Heart left ventricle (tissue), 16 donors: ENCODE results near the gene FGF19. TPM values are rescaled to one million over a fixed set of nuclear protein-coding genes. Genes with fewer than 3 reads are reported as not detected.

Experiments used
- ATAC-seq, 4 donors: fragments of 200-7000 bp; cut with Tn5 transposase; one replicate each; pipeline ENCODE4 v1.9.1; 2020 to 2022; ENCODE audit warnings: moderate library complexity in 4 of 4, mild to moderate bottlenecking in 3 of 4, moderate number of reproducible peaks in 1 of 4
- DNase-seq, 5 donors: peaks; one replicate each; pipeline ENCODE4 v3.0.0-alpha.2; 2020
- H3K27ac ChIP-seq, 12 donors: fragments of 200-600 bp; sonication (generic) in 4 of 12; one replicate each; pipeline versions ENCODE4 v1.5.0 to v1.8.0; 2016 to 2022; ENCODE audit warnings: mild to moderate bottlenecking in 2 of 12
- H3K27me3 ChIP-seq, 9 donors: fragments of 200-600 bp; sonication (generic) in 2 of 9; one replicate each; pipeline versions ENCODE4 v1.5.1 to v1.8.0; 2016 to 2022; ENCODE audit warnings: mild to moderate bottlenecking in 3 of 9
- H3K36me3 ChIP-seq, 9 donors: fragments of 200-600 bp; sonication (generic) in 2 of 9; one replicate each; pipeline versions ENCODE4 v1.5.0 to v1.8.0; 2018 to 2022; ENCODE audit warnings: mild to moderate bottlenecking in 2 of 9
- H3K4me1 ChIP-seq, 12 donors: fragments of 200-600 bp; sonication (generic) in 4 of 12; one replicate each; pipeline versions ENCODE4 v1.5.0 to v1.8.0; 2016 to 2022; ENCODE audit warnings: mild to moderate bottlenecking in 3 of 12
- H3K4me3 ChIP-seq, 12 donors: fragments of 200-600 bp; sonication (generic) in 4 of 12; one replicate each; pipeline versions ENCODE4 v1.5.0 to v1.8.0; 2017 to 2022; ENCODE audit warnings: mild to moderate bottlenecking in 9 of 12, moderate library complexity in 4 of 12
- H3K9me3 ChIP-seq, 12 donors: fragments of 200-600 bp; sonication (generic) in 4 of 12; one replicate each; pipeline versions ENCODE4 v1.5.0 to v1.8.0; 2016 to 2022; ENCODE audit warnings: mild to moderate bottlenecking in 1 of 12
- POLR2A ChIP-seq, 2 donors: fragments of 450-650 bp; IDR thresholded peaks; one replicate each; pipeline ENCODE4 v1.6.1; 2017; ENCODE audit warnings: antibody characterized with exemption in 2 of 2, mild to moderate bottlenecking in 2 of 2, moderate library complexity in 2 of 2
- WGBS, 4 donors: extraction: QIAGEN DNeasy Blood & Tissue Kit in 2 of 4; methylation state at CpG; one replicate each; pipeline versions ENCODE4 v1.1.5 to v1.1.7; 2013 to 2018; 5-methylcytosine and 5-hydroxymethylcytosine counted together
- intact Hi-C, 10 donors: fragments of 100-400 bp; cut with DNase I; formaldehyde crosslinking; loops; one replicate each; pipeline versions ENCODE4 v1.11.1 to v1.14.2; 2022
- polyA plus RNA-seq, 2 donors: library from polyadenylated mRNA; stranded (reverse); fragments of 200-250 nt; gene quantifications; one replicate each; pipeline ENCODE4 v1.2.3, GENCODE V29; 2013
- total RNA-seq, 9 donors: library from RNA; depleted of rRNA in 2 of 9; stranded (reverse); fragments of >200 nt in 2 of 9; fragmentation: NEBNext Ultra II Directional in 3 of 9; extraction: Animal tissue kit (Norgen Biotek cat#: 25700) in 3 of 9; gene quantifications; one replicate each; pipeline versions ENCODE4 v1.1.0 to v1.2.4, GENCODE V29; 2016 to 2023
- TF ChIP-seq, protein P1 (sequence below), 12 donors: fragments of 200-600 bp; sonication (generic) in 4 of 12; IDR thresholded peaks; one replicate each; pipeline versions ENCODE4 v1.5.0 to v1.8.0; 2018 to 2022; ENCODE audit warnings: antibody characterized with exemption in 12 of 12, mild to moderate bottlenecking in 5 of 12
- donor health status: ischemic (EF 13 %, LVEDD 7.1; RV severe dilation, severe dysfunction).
- donor health status: healthy with polysubstance abuse.
- donor health status: DM: no; HTN: yes; CAD: no.
- donor health status: DM: no; HTN: no; CAD: no.
- donor health status: ischemic (EF 25% LVEDD 6.9; RV normal size, moderate dysfunction).
- donor health status: ischemic (EF 25% LVEDD 5.7; RV mildly dilated, moderate dysfunction).
- donor health status: healthy.
- donor health status: DM: yes; HTN: yes; CAD: no.
- donor health status: ischemic (EF 35%, LVEDD 5.7; RV mildly dilated, moderate dysfunction).
- donor health status: nonischemic (EF 11% LVEDD 7.7; RV severe dilation, severe dysfunction).
- donor health status: DM: yes; HTN: yes; CAD: no.
- donor health status: PGD.
- donor health status: ischemic (EF 29% LVEDD 5.4; RV normal size, mild dysfunction).
- donor health status: nonischemic (EF 23%, LVEDD 6.1; RV moderate dilation, normal function).

The FGF19 gene
- total and polyA plus RNA-seq, 11 donors = not detected

DNA sequence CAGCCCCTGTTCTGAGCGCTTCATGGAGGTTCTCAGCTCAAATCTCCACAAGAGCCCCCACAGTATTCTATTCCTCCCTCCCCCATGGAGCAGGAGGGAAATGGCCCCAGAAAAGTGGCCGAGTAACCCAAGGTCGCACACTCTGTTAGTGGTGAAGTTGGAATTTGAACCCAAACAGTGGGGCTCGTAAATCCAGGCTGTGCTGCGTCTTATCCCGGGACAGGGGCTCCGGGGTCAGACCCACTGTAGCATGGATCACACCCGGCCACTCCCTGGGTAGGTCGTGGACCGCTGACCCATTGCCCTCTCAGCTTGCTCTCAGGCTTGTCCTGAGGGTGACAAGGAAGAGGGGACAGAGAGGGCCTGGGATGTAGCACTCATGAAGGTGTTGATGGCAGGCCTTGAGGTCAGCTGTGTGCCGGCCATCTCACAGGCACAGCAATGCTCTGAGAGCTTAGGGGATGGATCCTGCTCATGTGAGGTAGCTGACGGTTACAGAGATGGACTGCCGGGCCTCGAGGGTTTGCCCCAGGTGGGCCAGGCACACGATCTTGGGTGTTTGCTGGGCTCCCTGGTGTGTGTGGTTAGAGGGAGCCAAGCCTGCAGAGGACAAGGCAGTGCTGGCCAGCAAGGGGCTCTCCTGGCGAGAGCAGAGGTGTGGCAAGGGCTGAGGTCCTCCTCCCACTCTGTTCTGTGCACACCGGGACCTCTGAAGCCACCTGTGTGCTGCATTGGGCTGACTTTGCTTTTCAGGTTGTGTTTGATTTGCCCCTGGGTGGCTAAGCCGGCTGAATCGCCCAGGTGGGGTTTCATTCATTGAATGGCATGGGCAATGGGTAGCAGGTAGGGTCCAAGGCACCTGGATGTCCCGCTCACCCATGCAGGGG, 2.3 kb upstream of the FGF19 start:
- Histone ChIP-seq H3K4me1 (peaks cover 0 to 30% (median 11%) of the 10 kb centered on the region in 12 donors), H3K27ac (no peak overlapping the region), H3K4me3 (no peak overlapping the region), H3K27me3 (peaks cover 38 to 81% (median 52%) of the 10 kb centered on the region in 9 donors), H3K36me3 (no peaks in the 10 kb centered on the region), H3K9me3 (no peaks in the 10 kb centered on the region)
- DNase-seq = no peak
- 55 to 67% (median 63%) methylated on average over 14 to 20 of the region's 20 CpGs for WGBS, 4 donors
- peak in 1 of 4 donors; percentile 17 for ATAC-seq
- intact Hi-C loops = loop anchor here in 5 of 10 donors (2.0 to 5.0 kb wide), 4 partner anchors 181 to 486 kb away; no protein-coding TSS in a partner anchor
- TF ChIP-seq POLR2A (IDR thresholded peaks at IDR 0.05) = no peak
- TF ChIP-seq, protein P1, sequence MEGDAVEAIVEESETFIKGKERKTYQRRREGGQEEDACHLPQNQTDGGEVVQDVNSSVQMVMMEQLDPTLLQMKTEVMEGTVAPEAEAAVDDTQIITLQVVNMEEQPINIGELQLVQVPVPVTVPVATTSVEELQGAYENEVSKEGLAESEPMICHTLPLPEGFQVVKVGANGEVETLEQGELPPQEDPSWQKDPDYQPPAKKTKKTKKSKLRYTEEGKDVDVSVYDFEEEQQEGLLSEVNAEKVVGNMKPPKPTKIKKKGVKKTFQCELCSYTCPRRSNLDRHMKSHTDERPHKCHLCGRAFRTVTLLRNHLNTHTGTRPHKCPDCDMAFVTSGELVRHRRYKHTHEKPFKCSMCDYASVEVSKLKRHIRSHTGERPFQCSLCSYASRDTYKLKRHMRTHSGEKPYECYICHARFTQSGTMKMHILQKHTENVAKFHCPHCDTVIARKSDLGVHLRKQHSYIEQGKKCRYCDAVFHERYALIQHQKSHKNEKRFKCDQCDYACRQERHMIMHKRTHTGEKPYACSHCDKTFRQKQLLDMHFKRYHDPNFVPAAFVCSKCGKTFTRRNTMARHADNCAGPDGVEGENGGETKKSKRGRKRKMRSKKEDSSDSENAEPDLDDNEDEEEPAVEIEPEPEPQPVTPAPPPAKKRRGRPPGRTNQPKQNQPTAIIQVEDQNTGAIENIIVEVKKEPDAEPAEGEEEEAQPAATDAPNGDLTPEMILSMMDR (IDR thresholded peaks at IDR 0.05) = no peak

DNA sequence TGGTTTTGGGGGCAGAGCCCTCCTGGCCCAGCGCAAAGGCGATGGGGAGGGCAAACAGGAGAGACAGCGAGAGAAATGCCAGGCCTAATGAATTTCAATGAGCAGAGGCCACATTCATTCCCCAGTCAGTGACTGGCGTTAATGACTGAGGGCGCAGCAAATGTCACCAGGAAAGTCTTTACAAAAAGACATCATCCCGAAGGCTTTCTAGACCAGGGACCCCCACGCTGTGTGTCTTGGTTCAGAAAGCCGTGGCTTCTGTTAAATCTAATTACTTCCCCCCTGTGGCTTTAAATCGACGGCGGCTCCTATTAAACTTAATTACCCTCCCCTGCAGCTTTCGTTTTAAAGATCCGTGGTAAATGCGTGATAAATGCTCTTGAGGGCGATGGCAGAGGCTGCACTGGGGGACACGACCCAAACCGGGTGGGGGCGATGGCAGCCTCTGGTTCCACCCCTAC, 1.6 kb upstream of the FGF19 start:
- peaks cover 38 to 82% (median 59%) of the 10 kb centered on the region in 9 donors for H3K27me3 ChIP-seq
- ATAC-seq (no peak), DNase-seq (no peak)
- no peak overlapping the region for H3K4me3 ChIP-seq
- no peaks in the 10 kb centered on the region for H3K9me3 ChIP-seq
- no peak overlapping the region for H3K27ac ChIP-seq
- TF ChIP-seq, protein P1 (IDR thresholded peaks at IDR 0.05) = no peak
- no peak for TF ChIP-seq POLR2A (IDR thresholded peaks at IDR 0.05)
- no peaks in the 10 kb centered on the region for H3K36me3 ChIP-seq
- peaks cover 0 to 36% (median 13%) of the 10 kb centered on the region in 12 donors for H3K4me1 ChIP-seq
- WGBS, 4 donors = 20 to 35% (median 29%) methylated on average over 18 of the region's 18 CpGs
- intact Hi-C loops = loop anchor here in 5 of 10 donors (2.0 to 5.0 kb wide), 4 partner anchors 182 to 487 kb away; no protein-coding TSS in a partner anchor

DNA sequence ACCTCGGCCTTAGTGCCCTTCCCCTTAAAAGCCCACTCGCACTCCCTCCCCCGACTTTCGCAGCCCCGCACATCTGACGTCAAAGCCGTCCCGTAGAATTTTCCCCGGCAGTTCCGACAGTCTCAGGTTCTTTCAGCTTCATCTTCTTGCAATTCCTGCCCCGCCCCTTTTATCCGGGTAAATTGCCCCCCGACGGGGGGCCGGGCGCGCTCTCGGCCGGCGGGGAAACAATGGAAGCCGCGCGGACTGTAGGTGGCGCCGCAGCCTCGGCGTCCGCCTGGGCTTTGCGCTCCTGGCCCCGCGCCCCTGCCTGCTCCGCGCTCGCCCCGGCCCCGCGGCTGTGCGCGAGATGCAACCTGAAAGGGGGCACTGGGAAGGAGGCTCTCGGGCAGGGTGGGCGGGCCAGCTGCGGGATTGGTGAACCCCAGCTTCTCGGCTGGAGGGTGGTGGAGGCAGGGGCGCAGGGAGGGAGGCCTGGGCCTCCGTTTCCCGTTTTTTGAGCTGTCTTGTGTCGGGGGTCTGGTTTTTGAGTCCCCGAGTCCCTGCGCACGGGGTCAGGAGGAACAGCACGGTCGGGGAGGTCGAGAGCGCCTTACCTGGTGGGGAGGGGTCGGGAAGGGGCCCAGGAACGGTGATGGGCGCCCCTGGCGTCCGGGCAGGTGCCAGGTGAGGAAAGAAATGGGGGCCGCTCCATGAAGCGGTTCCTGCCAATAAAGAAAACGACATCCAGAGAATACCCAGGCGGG, 859 bp upstream of the FGF19 start:
- Histone ChIP-seq H3K4me1 (peaks cover 0 to 40% (median 13%) of the 10 kb centered on the region in 12 donors), H3K27me3 (peaks cover 38 to 83% (median 59%) of the 10 kb centered on the region in 9 donors), H3K9me3 (no peaks in the 10 kb centered on the region), H3K36me3 (no peaks in the 10 kb centered on the region), H3K27ac (no peak overlapping the region), H3K4me3 (peak overlapping the region in 8 of 12 donors; percentile 6 to 32 (median 18))
- DNase-seq (no peak), ATAC-seq (peak in 1 of 4 donors; percentile 70)
- TF ChIP-seq POLR2A (IDR thresholded peaks at IDR 0.05) = no peak
- TF ChIP-seq, protein P1 (IDR thresholded peaks at IDR 0.05) = peak in 11 of 12 donors; percentile 21 to 57 (median 48)
- intact Hi-C loops = loop anchor here in 6 of 10 donors (2.0 to 5.0 kb wide), 4 partner anchors 183 to 488 kb away; no protein-coding TSS in a partner anchor
- WGBS, 4 donors = 4 to 7% (median 5%) methylated on average over 54 to 63 of the region's 63 CpGs
